ENCODE measurements around the gene RAB24.

GRCh38 chr5:177288191-177288590 is 15.3 kb downstream of the RAB24 start:
- TF ChIP-seq CTCF (IDR thresholded peaks at IDR 0.05) (no peak), POLR2A (IDR thresholded peaks at IDR 0.05) (no peak)
